Body of pancreas (tissue), 4 donors: Measurements from ENCODE around the gene CCM2.

ENCODE experiments used
- CTCF ChIP-seq, 7 experiments: fragments of 450-650 bp in 4 of 7; fragments of 200-600 bp in 3 of 7; sonication (generic) in 3 of 7; IDR thresholded peaks; one replicate each; pipeline ENCODE4 v1.5.1; 2016 to 2019; ENCODE audit warnings: antibody characterized with exemption in 7 of 7
- POLR2A ChIP-seq, 3 donors: fragments of 450-650 bp; IDR thresholded peaks; one replicate each; pipeline ENCODE4 v1.6.1; 2016; ENCODE audit warnings: antibody characterized with exemption in 3 of 3, mild to moderate bottlenecking in 2 of 3

GRCh38 chr7:45080265-45080957 lies 80.4 kb downstream of the CCM2 start:
- TF ChIP-seq CTCF (IDR thresholded peaks at IDR 0.05) (no peak), POLR2A (IDR thresholded peaks at IDR 0.05) (no peak)
